ENCODE measurements around the gene MGLL.

MGLL gene

GRCh38 chr3:127755305-127755681 is 67.0 kb downstream of the MGLL start:
- ATAC-seq: no peak

DNA sequence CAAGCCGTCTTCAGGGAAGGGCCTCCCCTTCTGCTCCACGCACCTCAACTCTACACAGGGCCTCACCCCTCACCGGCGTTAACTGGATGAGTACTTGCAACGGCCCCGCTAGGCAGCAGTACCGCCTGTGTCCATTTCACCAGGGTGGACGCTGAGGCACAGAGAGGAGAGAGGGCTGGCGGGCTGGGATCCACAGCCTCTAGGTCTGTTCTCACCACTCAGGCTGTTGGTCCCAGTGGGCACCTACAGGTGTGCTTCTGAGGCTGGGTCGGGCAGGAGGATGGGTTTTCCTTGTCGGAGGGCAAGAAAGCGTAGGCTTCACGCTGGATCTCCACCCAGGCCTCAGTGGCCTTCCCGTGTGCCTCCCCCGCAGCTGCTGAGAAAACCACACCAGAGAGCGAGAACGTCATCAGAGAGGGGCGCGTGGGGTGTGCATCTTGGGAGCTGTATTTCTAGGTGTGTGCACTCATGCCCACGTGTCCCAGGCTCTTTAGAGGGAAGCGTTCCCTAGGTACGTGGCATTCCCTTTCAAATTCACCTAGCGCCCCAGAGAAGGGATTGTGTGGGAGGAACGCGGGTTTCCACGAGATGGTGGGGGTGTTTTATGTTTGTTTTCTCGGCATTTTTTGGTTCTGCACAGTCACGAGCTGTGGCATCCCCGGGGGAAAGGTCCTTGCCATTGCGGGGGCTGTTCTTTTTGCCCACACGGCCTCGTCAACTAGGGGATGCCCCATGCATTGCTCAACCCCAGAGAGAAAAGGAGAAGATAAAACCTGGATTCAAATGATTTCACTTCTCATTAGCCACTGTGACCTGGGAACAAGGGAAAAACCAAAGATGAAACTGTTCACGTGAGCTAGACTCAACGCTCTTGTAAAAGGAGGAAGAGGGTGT is 67.7 kb downstream of the MGLL start:
- peak; percentile 61 for DNase-seq
- ATAC-seq: peak; percentile 68

More at GRCh38 chr3:127755305-127755681, 67.0 kb downstream of the MGLL start:
- DNase-seq: no peak

GRCh38 chr3:127753898-127754410 is 68.4 kb downstream of the MGLL start:
- DNase-seq (peak; percentile 38), ATAC-seq (no peak)

DNA sequence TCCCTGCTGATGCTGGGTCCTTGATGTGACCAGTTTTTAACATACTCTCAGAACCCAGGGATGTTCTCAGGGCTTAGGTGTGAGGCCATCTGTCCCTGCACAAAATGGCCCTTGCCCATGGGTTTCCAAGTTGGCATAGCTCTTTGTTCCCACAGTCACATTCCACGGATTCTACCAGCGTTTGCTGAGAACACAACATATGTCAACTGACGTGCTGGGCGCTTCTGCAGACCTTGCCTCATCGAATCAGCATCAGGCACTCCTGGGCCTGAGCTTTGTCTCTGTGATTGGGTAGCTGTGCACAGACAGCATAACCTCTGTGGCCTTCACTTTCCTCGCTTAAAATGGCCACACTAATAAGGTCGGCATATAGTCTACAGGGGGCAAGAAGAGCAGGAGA is 69.0 kb downstream of the MGLL start:
- DNase-seq: no peak
- no peak for ATAC-seq

- DNase-seq (no peak), ATAC-seq (no peak)
Observed at GRCh38 chr3:127751782-127752181, 70.5 kb downstream of the MGLL start.

GRCh38 chr3:127751163-127751621 is 71.1 kb downstream of the MGLL start:
- ATAC-seq (no peak), DNase-seq (no peak)

DNA sequence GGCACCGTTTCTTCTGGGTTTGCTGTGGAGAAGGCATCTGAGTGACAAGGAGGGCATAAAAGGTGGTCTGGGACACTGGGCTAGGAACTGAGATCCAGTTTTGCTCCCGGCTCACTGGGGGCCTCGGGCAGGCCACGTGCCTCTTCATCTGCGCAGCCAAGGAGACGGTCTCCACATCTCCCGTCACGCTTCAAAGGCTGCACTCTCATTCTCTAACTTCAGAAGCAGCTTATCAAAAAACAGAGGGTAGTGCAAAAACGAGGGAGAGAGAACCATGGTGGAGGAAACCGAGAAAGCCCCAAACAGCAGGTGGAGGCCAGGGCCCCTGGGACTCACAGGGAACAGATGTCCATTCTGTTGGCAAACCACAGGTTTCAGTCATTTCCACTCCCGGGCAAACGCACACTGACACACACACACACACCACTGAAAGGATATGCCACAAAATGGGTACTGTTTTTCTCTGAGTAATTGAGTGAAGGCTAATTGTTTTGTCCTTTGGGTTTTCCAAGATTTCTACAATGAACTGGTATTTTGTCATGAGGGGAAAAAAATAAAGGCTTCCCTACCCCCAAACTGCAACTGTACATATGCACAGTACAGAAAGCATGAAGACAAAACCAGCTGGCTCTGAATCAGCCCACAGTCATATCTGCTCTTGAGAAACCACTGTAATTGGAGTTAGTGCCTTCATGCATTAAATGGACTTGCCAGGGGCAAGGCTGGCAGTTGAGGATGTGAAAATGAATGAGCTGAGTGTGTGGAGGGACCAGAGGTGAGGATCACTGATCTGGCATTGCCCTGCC is 71.9 kb downstream of the MGLL start:
- DNase-seq (peak; percentile 26), ATAC-seq (peak; percentile 56)

DNA sequence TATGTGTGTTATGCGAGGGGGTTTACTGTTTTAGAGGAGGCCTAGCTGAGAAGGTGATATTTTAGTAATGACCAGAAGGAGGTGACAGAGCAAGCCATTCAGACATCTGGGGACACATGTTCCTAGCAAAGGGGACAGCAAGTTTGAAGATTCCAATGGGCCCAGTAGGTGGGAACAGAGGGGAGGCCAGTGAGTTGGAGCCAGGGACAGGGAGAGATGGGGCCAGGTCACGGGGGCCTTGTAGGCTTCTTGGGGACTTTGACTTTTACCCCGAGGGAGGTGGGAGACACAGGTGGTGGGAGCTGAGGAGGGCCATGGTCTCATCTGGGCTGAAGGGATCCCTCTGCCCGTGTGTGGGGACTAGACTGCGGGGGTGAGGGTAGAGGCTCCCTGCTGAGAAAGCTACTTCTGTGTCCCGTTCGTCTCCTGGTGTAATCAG is 72.5 kb downstream of the MGLL start:
- ATAC-seq: no peak
- DNase-seq: no peak

DNA sequence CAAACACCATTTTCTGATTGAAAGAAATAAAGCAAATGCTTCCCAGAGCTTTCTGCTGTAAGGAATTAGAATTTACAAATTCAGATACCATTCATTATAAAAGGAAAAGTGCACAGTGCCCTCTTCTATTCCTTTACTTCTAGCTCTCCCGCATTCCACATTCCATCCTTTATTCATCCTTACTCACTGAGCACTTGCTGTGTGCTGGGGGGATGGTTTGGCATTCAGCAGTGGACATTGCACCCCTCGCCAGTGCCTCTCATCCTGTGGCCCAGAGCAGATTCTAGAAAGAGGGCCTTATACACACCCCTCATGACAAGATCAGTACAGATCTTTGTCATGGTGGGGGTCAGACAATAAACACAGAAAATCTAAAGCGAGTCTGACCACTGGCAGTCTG is 73.0 kb downstream of the MGLL start:
- ATAC-seq (no peak), DNase-seq (no peak)

DNA sequence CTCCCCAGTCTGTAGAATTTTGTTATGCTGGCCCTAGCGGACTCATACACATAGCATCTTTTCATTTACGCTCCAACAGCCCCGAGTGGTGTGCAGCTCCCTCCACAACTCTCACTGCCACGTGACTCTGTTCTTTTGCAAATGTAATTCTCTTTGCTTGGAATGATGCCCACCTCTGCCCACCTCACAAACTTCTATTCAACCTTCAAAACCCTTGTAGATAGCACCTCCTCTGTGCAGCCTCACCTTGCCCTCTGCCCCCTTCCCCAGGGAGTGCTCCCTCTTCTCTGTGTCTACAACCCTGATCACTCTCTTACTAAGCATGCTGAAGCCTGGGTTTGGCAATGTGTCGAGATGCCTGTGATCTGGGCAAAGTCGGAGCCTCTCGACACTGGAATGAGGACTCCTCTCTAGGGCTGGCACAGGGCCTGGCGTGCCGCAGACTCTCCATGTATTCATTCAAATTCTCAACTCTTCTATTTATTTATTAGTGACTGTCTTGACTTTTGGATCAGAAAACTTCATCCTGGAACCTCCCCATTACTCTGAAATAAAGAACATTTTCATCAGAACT is 73.5 kb downstream of the MGLL start:
- ATAC-seq (no peak), DNase-seq (no peak)

GRCh38 chr3:127747751-127748521 is 74.4 kb downstream of the MGLL start:
- no peak for ATAC-seq

GRCh38 chr3:127747066-127747465 is 75.2 kb downstream of the MGLL start:
- DNase-seq: no peak

More at GRCh38 chr3:127747751-127748521, 74.4 kb downstream of the MGLL start:
- no peak for DNase-seq

DNA sequence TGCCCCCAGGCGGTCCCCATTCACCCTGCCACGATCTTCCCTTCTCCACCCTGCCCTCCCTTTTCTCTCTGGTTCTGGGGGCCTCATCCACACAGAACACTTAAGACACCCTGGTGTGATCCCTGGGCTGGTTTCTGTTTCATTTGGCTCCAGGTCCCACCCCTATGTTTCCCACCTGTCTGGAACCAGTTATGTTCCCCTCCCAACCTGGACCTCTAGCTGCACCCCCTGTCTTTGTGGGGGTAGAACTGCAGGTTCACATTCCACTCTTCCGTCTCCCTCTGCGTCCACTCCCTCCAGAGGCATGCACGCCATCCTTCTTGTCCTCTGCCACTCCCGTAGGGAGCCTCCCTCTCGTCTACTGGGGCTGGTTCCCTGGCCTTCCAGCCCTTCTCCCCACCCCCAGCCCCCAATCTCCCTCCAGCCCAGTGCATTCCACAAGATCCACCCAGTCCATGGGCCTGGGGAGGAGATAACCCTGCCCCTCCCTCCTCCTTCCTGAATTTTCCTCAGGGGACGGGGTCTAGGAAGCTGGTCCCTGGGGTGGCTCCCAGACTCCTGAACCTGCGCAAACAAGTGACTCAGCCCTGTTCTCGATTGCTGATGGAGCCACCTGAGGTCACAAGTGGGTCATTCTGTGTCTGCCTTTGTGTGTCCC is 75.8 kb downstream of the MGLL start:
- ATAC-seq (no peak), DNase-seq (no peak)

More at GRCh38 chr3:127747066-127747465, 75.2 kb downstream of the MGLL start:
- no peak for ATAC-seq

DNA sequence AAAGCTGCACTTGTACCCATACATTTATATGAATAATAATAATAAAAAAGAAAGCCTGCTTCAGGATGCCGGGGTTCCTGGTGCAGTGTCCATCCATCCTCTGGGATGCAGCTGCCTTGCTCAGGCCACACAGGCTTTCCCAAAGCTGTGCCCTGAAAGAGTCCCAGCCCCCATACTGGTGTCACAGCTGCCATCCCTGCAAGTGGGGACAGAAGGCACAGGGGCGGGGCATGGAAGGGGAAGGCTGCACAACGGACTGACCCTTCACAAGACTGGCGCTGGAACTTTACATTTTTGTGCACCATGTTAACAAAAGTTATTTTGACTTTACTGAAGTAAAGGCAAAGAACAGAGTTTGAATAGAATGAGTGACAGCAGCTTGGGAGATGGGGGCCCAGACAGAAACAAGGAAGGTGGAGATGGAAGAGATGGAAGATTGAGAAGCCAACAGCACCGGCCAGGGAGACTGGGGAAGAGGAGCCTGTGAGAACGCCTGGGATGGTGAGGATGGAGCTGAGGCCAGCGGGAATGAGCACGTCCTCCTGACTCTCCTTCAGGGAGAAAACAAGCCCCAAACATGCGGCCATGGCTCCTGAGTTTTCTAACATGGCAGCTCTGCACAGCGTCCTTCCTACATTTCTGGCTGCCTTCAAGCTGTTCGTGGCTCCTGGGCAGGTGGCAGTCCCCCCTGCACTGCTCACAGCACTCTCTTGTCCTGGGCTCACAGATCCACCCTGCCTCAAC is 76.5 kb downstream of the MGLL start:
- ATAC-seq (no peak), DNase-seq (no peak)

GRCh38 chr3:127744875-127745274 is 77.4 kb downstream of the MGLL start:
- ATAC-seq (no peak), DNase-seq (no peak)

DNA sequence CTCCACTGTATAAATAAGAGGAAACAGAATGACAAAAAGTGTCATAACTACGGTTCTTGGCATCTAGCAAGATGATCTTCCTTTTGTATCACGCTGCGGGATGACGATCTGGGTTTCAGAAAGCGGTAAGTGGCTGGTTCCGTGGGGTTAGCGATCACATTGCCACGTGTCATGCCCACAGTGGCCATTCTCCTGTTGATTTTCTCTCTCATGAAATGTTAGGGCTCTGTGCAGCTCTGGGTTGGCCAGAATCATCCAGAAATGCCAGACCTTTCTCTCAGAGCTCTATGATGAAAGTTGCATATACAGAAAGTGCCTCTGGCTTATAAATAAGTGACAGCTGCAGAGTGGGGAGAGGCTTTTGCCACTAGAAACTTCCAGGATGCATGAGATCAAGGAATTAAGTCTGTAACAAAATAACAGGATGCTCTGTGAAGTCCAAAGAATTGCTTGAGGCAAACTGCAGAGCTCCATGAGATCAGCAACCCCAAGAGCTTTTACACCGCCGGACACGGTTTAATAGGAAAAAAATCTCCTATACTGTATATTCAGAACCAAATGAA is 78.0 kb downstream of the MGLL start:
- ATAC-seq (no peak), DNase-seq (no peak)

GRCh38 chr3:127743351-127744252 is 78.7 kb downstream of the MGLL start:
- ATAC-seq (no peak), DNase-seq (no peak)

- ATAC-seq (no peak), DNase-seq (no peak)
Observed at GRCh38 chr3:127742580-127742979, 79.7 kb downstream of the MGLL start.

DNA sequence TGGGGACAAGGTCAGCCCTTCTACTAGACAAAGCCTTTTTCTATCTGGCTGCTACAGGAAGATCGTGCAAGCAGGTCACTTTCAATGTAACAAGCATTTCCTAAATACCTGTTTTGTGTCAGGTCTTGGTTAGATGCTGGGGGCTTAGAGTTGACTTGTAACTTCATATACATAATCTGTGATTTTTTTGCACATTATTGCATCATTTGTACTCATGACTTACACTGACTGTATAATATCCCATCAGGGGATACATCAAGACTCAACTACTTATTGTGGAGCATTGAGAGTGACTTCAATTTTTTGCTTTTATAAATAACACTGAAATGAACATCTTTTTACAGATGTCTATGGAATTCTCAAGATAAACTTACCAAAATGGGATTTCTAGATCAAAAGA is 80.6 kb downstream of the MGLL start:
- no peak for DNase-seq
- ATAC-seq: no peak

Measured in stimulated activated naive CD8-positive, alpha-beta T cell treated with anti-CD3 and anti-CD28 coated beads, Interleukin-15, Interleukin-2, amounts not matched to agents 100 U/mL and 50 U/mL, for 24 hours (primary cell).